ENCODE data around the gene MSRB2. TPM values are rescaled to one million over a fixed set of nuclear protein-coding genes. Genes with fewer than 3 reads are reported as not detected.

The MSRB2 gene
- total RNA-seq, result 7.6 TPM in 2 replicates

DNA sequence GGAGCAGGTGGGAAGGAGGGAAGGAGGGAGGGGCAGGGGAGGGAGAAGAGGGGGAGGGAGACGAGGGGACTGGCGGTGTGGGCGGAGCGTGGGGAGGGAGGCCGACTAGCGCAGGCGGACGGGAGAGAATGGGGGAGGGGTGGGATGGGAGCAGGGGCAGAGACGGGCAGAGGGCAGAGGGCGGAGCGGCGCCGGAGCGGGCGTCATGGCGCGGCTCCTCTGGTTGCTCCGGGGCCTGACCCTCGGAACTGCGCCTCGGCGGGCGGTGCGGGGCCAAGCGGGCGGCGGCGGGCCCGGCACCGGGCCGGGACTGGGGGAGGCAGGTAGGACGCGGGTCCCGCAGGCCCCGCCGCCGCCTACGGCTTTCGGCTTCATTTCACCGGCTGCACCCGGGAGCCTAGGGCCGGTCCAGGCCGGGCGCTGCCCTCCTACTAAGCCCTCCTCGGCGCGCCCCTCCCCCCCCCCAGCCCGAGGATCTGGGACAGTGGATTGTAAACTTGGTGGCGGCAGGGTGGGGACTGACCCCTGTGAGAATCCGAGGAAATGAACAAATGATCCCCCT is at the start of gene MSRB2:
Gene MSRB2, plus strand, starts transcription at position 176 of the 562 bp plus-strand sequence. Its CDS starts 30 bp downstream, at position 206.

Other genes with a start within 250 kb of the MSRB2 start
- gene ARMC3, start 167.5 kb upstream of the MSRB2 start, total RNA-seq, result not detected in 2 replicates
- not detected in 2 replicates for gene PTF1A, start 96.7 kb downstream of the MSRB2 start, total RNA-seq
- not detected in 2 replicates for gene C10orf67, start 249.2 kb downstream of the MSRB2 start, total RNA-seq